SU-DHL-6 (cell line): ENCODE results near the gene LCK.

ENCODE experiments used
- H2AFZ ChIP-seq: fragments of 200-600 bp; sonication (generic); 2 replicates; pipeline ENCODE4 v1.6.1; 2014; ENCODE audit warnings: low read depth, mild to moderate bottlenecking, moderate library complexity, mixed read lengths, antibody characterized with exemption, low read length; ENCODE audit not compliant: severe bottlenecking
- H3F3A ChIP-seq: fragments of 200-600 bp; shearing (Covaris generic); 2 replicates; pipeline ENCODE4 v1.6.0; 2016; ENCODE audit warnings: antibody characterized with exemption, mild to moderate bottlenecking; ENCODE audit not compliant: insufficient read depth
- H3K27ac ChIP-seq: fragments of 200-600 bp; sonication (generic); 2 replicates; pipeline ENCODE4 v1.5.1; 2016; ENCODE audit warnings: low read depth, mild to moderate bottlenecking, low read length, moderate library complexity, mixed read lengths
- H3K27me3 ChIP-seq: fragments of 200-600 bp; sonication (generic), shearing (Covaris generic); 2 replicates; pipeline ENCODE4 v1.6.0; 2014; ENCODE audit warnings: mild to moderate bottlenecking, low read length
- H3K36me3 ChIP-seq: fragments of 200-600 bp; sonication (generic); 2 replicates; pipeline ENCODE4 v1.6.1; 2014; ENCODE audit warnings: mild to moderate bottlenecking, low read length, mixed read lengths
- H3K4me2 ChIP-seq: fragments of 300-600, 200-600 bp; shearing (Covaris generic), sonication (generic); 2 replicates; pipeline ENCODE4 v1.6.0; 2014; ENCODE audit warnings: low read length, low read depth, mild to moderate bottlenecking; ENCODE audit not compliant: poor library complexity, severe bottlenecking
- H3K4me3 ChIP-seq: fragments of 200-600 bp; sonication (generic); 2 replicates; pipeline ENCODE4 v1.5.1; 2014; ENCODE audit warnings: antibody characterized with exemption, low read length, mild to moderate bottlenecking, mixed read lengths; ENCODE audit not compliant: insufficient read depth, poor library complexity, severe bottlenecking
- H3K79me2 ChIP-seq: fragments of 200-600 bp; sonication (generic); 2 replicates; pipeline ENCODE4 v1.6.1; 2014; ENCODE audit warnings: mild to moderate bottlenecking, low read length, moderate library complexity; ENCODE audit not compliant: insufficient read depth
- H3K9ac ChIP-seq: fragments of 200-600 bp; sonication (generic); 2 replicates; pipeline ENCODE4 v1.7.0; 2014; ENCODE audit warnings: mild to moderate bottlenecking, low read length
- H3K9me2 ChIP-seq: fragments of 200-600 bp; sonication (generic); replicated peaks from 2 replicates; pipeline ENCODE4 v1.6.1; 2014; ENCODE audit warnings: low read length; ENCODE audit not compliant: insufficient read depth
- H3K9me3 ChIP-seq: fragments of 200-600 bp; sonication (generic); 2 replicates; pipeline ENCODE4 v1.6.1; 2014; ENCODE audit warnings: low read length, mixed read lengths; ENCODE audit not compliant: insufficient read depth
- H4K20me1 ChIP-seq: fragments of 200-600 bp; sonication (generic); 2 replicates; pipeline ENCODE4 v1.6.1; 2014; ENCODE audit warnings: low read depth, mild to moderate bottlenecking, antibody characterized with exemption, low read length, moderate library complexity, mixed read lengths
- CTCF ChIP-seq: fragments of 200-600 bp; sonication (generic); IDR thresholded peaks from one replicate; pipeline ENCODE4 v1.5.1; 2017; ENCODE audit warnings: antibody characterized with exemption, mild to moderate bottlenecking, low read length, moderate library complexity; ENCODE audit not compliant: insufficient read depth, poor library complexity, severe bottlenecking
- EZH2phosphoT487 ChIP-seq: fragments of 200-600 bp; sonication (generic), shearing (Covaris generic); conservative IDR thresholded peaks from 2 replicates; pipeline ENCODE4 v1.6.1; 2018; ENCODE audit warnings: mild to moderate bottlenecking, antibody characterized with exemption, low read length, moderate library complexity, mixed read lengths

The LCK gene

GRCh38 chr1:32269744-32270143 lies 18.7 kb downstream of the LCK start:
- peak overlapping the region; percentile 49; the same call in 1 of the 2 replicates for H3K27ac ChIP-seq
- no peak overlapping the region for H3K4me2 ChIP-seq
- H3F3A ChIP-seq, result peaks cover 22% of the 10 kb centered on the region
- H4K20me1 ChIP-seq, result no peaks in the 10 kb centered on the region
- H3K27me3 ChIP-seq, result no peaks in the 10 kb centered on the region
- H3K9ac ChIP-seq, result no peak overlapping the region
- no peak overlapping the region for H3K4me3 ChIP-seq
- TF ChIP-seq EZH2phosphoT487 (no peak), CTCF (no peak)
- H3K36me3 ChIP-seq, result no peaks in the 10 kb centered on the region
- no peak overlapping the region for H2AFZ ChIP-seq
- H3K79me2 ChIP-seq, result peaks cover 11% of the 10 kb centered on the region; the same call in 1 of the 2 replicates
- H3K9me3 ChIP-seq, result no peaks in the 10 kb centered on the region
- no peaks in the 10 kb centered on the region for H3K9me2 ChIP-seq

DNA sequence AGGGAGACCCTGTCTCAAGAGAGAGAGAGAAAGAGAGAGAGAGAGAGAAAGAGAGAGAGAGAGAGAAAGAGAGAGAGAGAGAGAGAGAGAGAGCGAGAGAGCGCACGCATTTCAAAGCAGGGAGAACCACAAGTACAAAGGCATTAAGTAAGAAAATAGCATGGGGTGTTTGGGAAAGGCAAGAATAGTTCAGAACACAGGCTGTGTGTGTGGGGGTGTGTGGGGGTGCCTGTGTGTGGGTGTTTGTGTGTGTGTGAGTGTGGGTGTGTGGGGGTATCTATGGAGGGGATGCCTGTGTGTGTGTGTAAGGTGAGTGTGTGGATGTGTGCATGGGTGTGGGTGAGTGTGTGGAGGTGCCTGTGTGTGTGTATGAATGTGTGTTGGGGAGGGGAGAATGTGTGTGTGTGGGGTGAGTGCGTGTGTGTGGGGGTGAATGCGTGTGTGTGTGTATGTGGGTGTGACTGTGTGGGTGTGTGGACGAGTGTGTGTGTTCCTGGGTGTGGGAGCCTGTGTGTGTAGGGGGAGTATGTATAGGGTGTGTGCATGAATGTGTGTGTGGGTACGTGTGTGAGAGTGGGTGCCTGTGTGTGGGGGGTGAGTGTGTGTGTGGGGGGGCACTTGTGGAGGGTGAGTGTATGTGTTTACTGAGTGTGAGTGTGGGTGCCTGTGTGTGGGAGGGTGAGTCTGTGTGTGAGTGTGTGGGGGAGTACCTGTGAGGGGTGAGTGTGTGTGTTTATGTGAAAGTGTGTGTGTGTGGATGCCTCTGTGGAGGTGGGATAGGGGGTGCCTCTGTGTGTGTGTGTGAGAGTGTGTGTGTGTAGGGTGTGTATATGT lies 21.7 kb downstream of the LCK start:
- H3K9ac ChIP-seq, result peak overlapping the region; percentile 57
- H3K27ac ChIP-seq, result peak overlapping the region; percentile 85
- H3K4me3 ChIP-seq, result peak overlapping the region; percentile 31
- H3F3A ChIP-seq, result peaks cover 14% of the 10 kb centered on the region
- no peaks in the 10 kb centered on the region for H3K9me2 ChIP-seq
- TF ChIP-seq CTCF (no peak), EZH2phosphoT487 (no peak)
- no peaks in the 10 kb centered on the region for H3K27me3 ChIP-seq
- no peak overlapping the region for H2AFZ ChIP-seq
- H3K79me2 ChIP-seq, result peaks cover 4% of the 10 kb centered on the region; the same call in 1 of the 2 replicates
- no peaks in the 10 kb centered on the region for H3K9me3 ChIP-seq
- H4K20me1 ChIP-seq, result no peaks in the 10 kb centered on the region
- H3K4me2 ChIP-seq, result peak overlapping the region; percentile 75
- H3K36me3 ChIP-seq, result no peaks in the 10 kb centered on the region

GRCh38 chr1:32273391-32274208 lies 22.5 kb downstream of the LCK start:
- H3K9me3 ChIP-seq, result no peaks in the 10 kb centered on the region
- peaks cover 14% of the 10 kb centered on the region for H3F3A ChIP-seq
- peak overlapping the region; percentile 85 for H3K27ac ChIP-seq
- peaks cover 4% of the 10 kb centered on the region; the same call in 1 of the 2 replicates for H3K79me2 ChIP-seq
- no peaks in the 10 kb centered on the region for H3K27me3 ChIP-seq
- peak overlapping the region; percentile 22 for H2AFZ ChIP-seq
- H3K36me3 ChIP-seq, result no peaks in the 10 kb centered on the region
- H4K20me1 ChIP-seq, result no peaks in the 10 kb centered on the region
- H3K4me3 ChIP-seq, result peak overlapping the region; percentile 42
- no peaks in the 10 kb centered on the region for H3K9me2 ChIP-seq
- H3K4me2 ChIP-seq, result peak overlapping the region; percentile 75
- no peak for TF ChIP-seq EZH2phosphoT487
- TF ChIP-seq CTCF, result no peak
- H3K9ac ChIP-seq, result peak overlapping the region; percentile 57
